Glutamatergic neuron (in vitro differentiated cells): ENCODE data around the gene TAS2R40. TPM values are rescaled to one million over a fixed set of nuclear protein-coding genes. Genes with fewer than 3 reads are reported as not detected.
"Not testable (repeated sequence)": the region's sequence is repeated elsewhere in the genome, so short reads cannot be mapped to it uniquely, and the experiment has no call there.

Experiments
- DNase-seq: peaks from one replicate; pipeline ENCODE4 v3.0.0; 2022
- H3K27ac Mint-ChIP-seq: one replicate; pipeline ENCODE4 v1.8.0; 2020; ENCODE audit warnings: mild to moderate bottlenecking, mixed read lengths, inconsistent platforms; ENCODE audit not compliant: unreplicated experiment
- H3K27me3 Mint-ChIP-seq: one replicate; pipeline ENCODE4 v1.8.0; 2020; ENCODE audit warnings: mild to moderate bottlenecking, moderate library complexity, mixed read lengths, inconsistent platforms; ENCODE audit not compliant: unreplicated experiment
- H3K36me3 Mint-ChIP-seq: one replicate; pipeline ENCODE4 v1.8.0; 2020; ENCODE audit warnings: mild to moderate bottlenecking, mixed read lengths, inconsistent platforms; ENCODE audit not compliant: unreplicated experiment
- H3K4me1 Mint-ChIP-seq: one replicate; pipeline ENCODE4 v1.8.0; 2020; ENCODE audit warnings: mild to moderate bottlenecking, low read depth, mixed read lengths, inconsistent platforms; ENCODE audit not compliant: unreplicated experiment
- H3K4me3 Mint-ChIP-seq: one replicate; pipeline ENCODE4 v1.8.0; 2020; ENCODE audit warnings: mild to moderate bottlenecking, mixed read lengths, inconsistent platforms; ENCODE audit not compliant: unreplicated experiment
- H3K9me3 Mint-ChIP-seq: one replicate; pipeline ENCODE4 v1.8.0; 2020; ENCODE audit warnings: mild to moderate bottlenecking, moderate library complexity, mixed read lengths, inconsistent platforms; ENCODE audit not compliant: unreplicated experiment
- total RNA-seq: library from RNA; stranded (reverse); fragmentation: NEBNext Ultra II Directional; extraction: Animal tissue kit (Norgen Biotek cat#: 25700); gene quantifications from one replicate; pipeline ENCODE4 v1.2.1, GENCODE V29; 2021; ENCODE audit not compliant: unreplicated experiment
- TF ChIP-seq, protein P1 (sequence below): fragments of 200-600 bp; sonication (generic); IDR thresholded peaks from one replicate; pipeline ENCODE4 v1.5.0; 2021; ENCODE audit not compliant: partially characterized antibody, unreplicated experiment

TAS2R40 gene
- total RNA-seq, 1 donor from 2014 or later = not detected

DNA sequence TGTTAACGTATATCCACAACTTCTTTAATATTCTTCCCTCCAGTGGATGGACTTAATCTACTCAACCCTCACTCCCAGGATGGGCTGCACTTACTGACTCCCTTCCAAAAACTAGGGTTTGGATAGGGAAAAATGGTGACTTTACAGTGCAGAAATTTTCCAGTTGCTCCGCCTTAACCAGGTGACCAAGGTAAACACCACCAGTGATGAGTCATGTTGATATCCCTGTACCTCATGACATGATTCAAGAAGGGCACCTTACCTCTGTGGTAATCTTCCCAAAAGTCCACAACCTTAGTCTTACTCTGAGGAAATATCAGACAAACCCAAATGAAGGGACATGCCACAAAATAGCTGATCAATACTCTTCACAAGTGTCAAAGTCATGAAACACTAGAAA is 37.9 kb downstream of the TAS2R40 start:
- H3K27ac Mint-ChIP-seq = no peak overlapping the region
- H3K4me1 Mint-ChIP-seq = no peaks in the 10 kb centered on the region
- DNase-seq = no peak
- H3K36me3 Mint-ChIP-seq = peaks cover 5% of the 10 kb centered on the region
- H3K9me3 Mint-ChIP-seq = peaks cover 3% of the 10 kb centered on the region
- TF ChIP-seq, protein P1, sequence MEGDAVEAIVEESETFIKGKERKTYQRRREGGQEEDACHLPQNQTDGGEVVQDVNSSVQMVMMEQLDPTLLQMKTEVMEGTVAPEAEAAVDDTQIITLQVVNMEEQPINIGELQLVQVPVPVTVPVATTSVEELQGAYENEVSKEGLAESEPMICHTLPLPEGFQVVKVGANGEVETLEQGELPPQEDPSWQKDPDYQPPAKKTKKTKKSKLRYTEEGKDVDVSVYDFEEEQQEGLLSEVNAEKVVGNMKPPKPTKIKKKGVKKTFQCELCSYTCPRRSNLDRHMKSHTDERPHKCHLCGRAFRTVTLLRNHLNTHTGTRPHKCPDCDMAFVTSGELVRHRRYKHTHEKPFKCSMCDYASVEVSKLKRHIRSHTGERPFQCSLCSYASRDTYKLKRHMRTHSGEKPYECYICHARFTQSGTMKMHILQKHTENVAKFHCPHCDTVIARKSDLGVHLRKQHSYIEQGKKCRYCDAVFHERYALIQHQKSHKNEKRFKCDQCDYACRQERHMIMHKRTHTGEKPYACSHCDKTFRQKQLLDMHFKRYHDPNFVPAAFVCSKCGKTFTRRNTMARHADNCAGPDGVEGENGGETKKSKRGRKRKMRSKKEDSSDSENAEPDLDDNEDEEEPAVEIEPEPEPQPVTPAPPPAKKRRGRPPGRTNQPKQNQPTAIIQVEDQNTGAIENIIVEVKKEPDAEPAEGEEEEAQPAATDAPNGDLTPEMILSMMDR = no peak
- no peak overlapping the region for H3K4me3 Mint-ChIP-seq
- H3K27me3 Mint-ChIP-seq = peaks cover 4% of the 10 kb centered on the region

DNA sequence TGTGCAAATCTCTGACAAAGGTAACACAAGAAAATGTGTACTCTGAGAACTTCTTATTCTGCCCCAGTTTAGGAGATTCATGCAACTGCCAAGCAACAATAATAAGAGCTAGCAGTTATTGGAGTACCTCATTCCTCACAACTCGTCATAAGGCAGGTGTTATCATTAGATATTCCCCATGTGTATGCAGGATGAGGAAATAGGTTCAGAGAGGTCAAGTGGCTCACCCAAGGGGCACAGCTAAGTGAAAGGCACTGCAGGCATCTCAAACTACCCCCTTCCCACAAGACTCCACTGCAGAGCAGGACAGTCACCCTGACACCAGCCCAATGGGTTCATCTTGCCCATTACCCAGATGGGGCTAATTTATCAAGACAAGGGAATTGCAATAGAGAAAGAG is 40.1 kb downstream of the TAS2R40 start:
- Mint-ChIP-seq H3K36me3 (peaks cover 5% of the 10 kb centered on the region), H3K27me3 (peaks cover 4% of the 10 kb centered on the region), H3K4me1 (no peaks in the 10 kb centered on the region), H3K4me3 (peak overlapping the region; percentile 61), H3K27ac (no peak overlapping the region), H3K9me3 (peaks cover 3% of the 10 kb centered on the region)
- DNase-seq = no peak
- TF ChIP-seq, protein P1 = no peak

DNA sequence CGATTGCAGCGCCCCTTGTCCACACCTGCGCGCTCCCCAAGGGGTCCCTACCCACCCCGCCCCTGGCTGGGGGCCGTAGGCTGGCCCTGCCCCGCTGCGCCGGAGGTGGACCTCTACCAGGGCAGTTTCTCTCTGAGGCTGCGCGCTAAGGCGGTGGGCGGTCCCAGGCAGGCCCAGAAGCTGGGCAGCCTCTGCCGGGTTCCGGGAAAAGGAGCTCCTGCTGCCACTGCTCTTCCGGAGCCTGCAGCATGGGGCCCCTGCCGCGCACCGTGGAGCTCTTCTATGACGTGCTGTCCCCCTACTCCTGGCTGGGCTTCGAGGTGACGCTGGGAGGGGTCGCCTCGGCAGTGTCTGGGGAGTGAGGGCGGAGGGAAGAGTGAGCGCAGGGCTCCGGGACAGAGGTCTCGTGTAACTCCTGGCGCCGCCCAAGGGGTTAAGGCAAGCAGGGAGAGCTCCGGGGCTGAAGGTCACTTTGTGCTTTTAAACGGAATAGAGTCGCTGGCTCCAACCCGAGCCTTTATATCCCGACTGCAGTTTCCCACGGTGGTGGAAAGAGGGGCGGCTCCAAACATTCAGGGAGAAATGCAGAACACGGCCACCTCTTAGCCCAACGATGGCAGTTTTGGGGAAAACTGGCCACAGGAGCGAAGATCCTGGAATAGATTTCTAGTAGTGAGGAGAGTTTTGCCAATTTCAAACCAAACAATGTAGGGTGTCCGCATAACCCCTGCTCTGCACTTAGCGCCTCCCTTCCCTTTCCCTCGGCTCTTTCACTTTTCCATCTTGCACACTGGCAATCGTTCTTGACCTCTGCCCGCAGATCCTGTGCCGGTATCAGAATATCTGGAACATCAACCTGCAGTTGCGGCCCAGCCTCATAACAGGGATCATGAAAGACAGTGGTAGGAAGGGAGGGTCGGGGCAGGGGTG is 41.7 kb downstream of the TAS2R40 start, which contains the start of gene GSTK1:
Gene GSTK1 (plus strand): TSS at position 176 of the 930 bp plus-strand sequence. CDS start 73 bp downstream, at position 249.
- H3K27me3 Mint-ChIP-seq = peaks cover 4% of the 10 kb centered on the region
- H3K27ac Mint-ChIP-seq = no peak within 1 kb of the TSS
- peaks cover 5% of the 10 kb centered on the region for H3K36me3 Mint-ChIP-seq
- peak within 1 kb of the TSS; percentile 85 for H3K4me3 Mint-ChIP-seq
- DNase-seq = peak; percentile 78
- TF ChIP-seq, protein P1 = no peak
- no peaks in the 10 kb centered on the region for H3K4me1 Mint-ChIP-seq
- H3K9me3 Mint-ChIP-seq = peaks cover 3% of the 10 kb centered on the region

DNA sequence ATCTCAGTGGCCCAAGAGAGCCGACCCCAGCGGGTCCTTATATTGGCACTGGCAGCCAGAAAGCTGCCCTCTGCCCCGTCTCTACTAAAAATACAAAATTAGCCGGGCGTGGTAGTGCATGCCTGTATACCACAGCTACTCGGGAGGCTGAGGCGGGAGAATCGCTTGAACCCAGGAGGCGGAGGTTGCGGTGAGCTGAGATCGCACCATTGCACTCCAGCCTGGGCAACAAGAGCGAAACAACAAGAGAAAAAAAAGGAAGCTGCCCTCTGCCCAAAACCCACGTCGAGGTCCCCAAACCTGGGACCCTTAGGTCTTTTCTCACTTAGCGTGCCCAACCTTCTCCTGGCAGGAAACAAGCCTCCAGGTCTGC is 42.3 kb downstream of the TAS2R40 start:
- not testable (repeated sequence) for H3K27me3 Mint-ChIP-seq, H3K4me1 Mint-ChIP-seq, H3K27ac Mint-ChIP-seq, DNase-seq, H3K9me3 Mint-ChIP-seq, H3K36me3 Mint-ChIP-seq
- peak overlapping the region; percentile 85 for H3K4me3 Mint-ChIP-seq

DNA sequence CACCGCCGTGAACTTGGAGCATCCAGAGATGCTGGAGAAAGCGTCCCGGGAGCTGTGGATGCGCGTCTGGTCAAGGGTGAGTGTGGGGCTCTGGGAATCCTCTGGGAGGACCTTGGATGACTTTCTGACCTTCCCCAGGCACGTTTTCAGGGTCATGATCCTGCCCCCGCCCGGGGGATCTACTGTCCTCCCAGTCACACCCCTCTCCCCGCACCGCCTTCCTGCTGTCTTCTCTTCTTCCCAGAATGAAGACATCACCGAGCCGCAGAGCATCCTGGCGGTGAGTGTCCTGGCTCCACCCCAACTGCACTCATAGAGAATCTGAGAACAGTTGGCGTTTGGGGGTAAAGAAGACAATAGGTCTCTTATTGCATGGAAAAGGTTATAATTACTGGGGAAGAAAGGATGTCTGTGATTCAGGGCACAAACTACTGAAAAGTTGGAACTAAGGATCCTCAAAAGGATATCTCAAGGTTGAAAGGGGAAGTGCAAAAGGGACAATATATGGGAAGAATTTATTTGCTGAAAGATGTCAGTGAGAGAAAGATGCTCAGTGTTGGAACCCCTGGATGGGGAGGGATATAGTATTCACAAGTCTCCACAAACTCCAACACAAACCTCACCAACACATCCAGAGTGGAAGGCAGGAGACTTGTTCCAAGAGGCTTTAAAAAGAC is 43.3 kb downstream of the TAS2R40 start:
- peaks cover 4% of the 10 kb centered on the region for H3K27me3 Mint-ChIP-seq
- H3K4me3 Mint-ChIP-seq = no peak overlapping the region
- TF ChIP-seq, protein P1 = no peak
- H3K4me1 Mint-ChIP-seq = no peaks in the 10 kb centered on the region
- peaks cover 5% of the 10 kb centered on the region for H3K36me3 Mint-ChIP-seq
- peak overlapping the region; percentile 1 for H3K27ac Mint-ChIP-seq
- H3K9me3 Mint-ChIP-seq = peaks cover 3% of the 10 kb centered on the region
- no peak for DNase-seq
